RKO (cell line): ENCODE data around the gene POLA1.
A peak's percentile ranks its signal among the peaks of the same experiment; 100 is the strongest.
"Not testable (repeated sequence)": the region's sequence is repeated elsewhere in the genome, so short reads cannot be mapped to it uniquely, and the experiment has no call there.

Experiments used
- DNase-seq: peaks from one replicate; pipeline ENCODE4 v3.0.0-alpha.2; 2016; ENCODE audit warnings: low spot score

The POLA1 gene

DNA sequence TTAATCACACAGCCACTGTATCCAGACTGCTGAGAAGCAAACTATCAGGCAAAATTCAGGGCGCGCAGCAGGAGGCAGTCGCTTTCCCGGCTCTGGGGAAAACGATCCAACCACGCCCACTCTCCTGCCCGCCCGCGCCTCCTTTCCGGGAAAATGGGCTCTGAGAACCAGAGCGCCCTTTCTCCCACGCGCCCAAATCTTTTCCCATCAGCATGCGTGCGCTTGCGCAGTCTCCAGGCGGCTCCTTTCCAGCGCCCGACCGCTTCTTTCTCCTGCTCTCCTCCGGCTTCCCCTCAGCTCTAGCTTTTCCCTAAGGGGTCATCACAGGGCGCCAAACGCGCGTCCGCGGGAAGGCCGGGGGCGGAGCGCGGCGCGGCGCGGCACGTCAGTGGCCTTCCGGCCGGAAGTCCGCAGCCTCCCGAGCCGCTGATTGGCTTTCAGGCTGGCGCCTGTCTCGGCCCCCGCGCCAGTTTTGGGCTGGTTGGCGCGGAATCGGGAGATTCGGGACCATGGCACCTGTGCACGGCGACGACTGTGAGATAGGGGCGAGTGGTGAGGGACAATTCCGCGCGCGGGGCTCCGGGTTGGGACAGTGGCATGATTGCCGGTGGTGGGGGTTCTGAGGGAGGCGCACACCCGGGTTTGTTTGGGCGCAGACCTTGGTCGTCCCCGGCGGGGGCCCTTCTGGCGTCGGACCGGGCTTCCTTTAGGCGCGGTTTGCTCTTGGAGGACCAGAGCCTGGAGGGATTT lies at the start of gene POLA1:
Gene POLA1, plus strand, starts transcription at position 466 of the 750 bp plus-strand sequence. Its CDS starts 44 bp downstream, at position 510.
- DNase-seq = peak; percentile 93

DNA sequence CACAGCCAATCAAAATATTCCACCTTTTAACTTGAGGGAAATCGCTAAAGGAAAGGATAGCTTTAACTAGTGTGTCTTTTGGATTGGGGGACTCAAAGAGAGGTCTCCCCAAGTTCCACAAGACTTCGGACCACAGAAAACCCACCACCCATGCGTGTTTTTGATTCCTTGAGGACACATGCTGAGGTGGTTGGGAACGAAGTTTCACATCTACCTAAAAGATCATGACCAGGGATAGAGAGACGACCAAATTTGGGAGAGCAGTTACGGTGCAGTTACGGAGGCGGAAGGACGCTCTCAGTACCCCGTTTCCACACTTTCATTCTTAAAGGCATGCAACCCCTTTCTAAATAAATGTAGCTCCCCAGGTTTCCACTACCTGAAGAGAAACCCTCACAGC lies 47.7 kb upstream of the POLA1 start:
- DNase-seq = no peak

DNA sequence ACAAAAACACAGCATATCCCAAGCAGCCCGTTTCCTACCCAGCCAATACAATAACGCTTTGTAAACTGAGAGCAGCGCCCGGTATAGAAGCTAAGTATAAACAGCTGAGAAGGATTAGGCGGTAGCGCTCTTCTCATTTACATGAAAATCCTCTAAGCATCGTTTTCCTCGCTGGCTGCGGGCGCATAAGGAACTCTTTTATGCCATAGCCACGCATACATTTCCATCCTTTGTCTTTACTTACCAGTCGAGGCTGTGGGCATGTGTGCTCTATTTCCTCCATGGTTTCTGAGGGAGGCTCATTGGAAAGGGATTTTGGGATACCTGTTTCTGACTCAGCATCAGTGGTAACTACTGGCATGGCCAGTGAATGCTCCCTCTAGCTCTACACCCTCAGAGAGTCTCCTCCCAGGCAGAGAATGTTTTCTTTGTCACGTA lies 47.0 kb upstream of the POLA1 start:
- no peak for DNase-seq

DNA sequence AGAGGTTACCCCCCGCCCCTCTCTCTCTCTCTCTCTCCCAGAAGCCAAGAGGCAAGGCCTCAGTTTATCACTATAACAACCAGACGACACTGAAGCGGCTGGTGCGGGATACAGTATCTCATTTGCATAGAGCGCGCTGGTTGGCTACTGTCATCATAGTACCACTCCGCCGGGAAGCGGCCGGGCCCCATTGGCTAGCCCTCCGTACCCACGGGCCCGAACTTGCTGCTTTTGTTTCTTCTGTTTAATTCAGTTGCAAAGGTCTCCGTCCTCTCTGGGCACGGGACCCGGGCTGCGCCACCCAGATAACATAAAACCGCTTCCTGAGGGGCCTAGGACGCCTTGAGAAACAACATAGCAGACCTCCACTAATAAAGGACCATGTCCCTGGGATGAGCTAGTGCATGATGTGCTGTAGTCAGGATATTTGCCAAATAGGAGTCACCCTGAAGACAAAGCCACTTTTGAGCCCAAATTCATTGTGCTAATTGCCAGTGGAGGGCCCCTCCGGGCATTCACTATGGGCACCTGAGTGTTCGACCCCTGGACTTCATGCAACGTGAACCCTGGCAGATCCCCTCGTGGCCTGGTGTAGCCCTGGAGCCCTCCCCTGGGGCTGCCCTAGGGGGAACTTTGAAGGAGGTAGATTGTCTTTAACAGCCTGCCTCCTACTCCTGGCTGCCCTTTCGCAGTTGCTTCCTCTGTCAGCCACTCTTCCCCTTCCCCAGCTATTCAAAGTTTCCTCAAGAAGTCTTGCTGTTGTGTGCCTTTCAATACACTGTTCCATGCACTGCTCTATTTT lies 46.3 kb upstream of the POLA1 start, which contains the start of gene PCYT1B:
Gene PCYT1B, minus strand, starts transcription at position 91 of the 802 bp plus-strand sequence. CDS start 242 bp downstream, outside the sequence.
- no peak for DNase-seq

DNA sequence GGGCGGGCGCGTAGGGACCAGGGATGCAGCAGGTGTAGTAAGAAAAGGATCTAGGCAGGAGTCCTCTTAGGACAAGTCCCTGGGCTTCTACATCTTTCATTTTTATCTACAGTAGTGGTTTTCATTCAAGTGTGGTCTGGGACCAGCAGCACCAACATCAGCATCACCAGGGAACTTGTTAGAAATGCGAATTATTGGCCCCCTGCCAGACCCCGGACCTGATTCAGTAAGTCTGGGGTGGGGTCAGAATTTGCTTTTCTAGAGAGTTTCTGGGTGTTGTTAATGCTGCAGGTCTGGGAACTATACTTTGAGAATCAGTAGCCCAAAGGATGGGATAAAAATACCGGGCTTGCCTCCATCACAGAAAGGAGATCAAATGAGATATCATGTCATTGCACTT lies 45.2 kb upstream of the POLA1 start:
- no peak for DNase-seq

DNA sequence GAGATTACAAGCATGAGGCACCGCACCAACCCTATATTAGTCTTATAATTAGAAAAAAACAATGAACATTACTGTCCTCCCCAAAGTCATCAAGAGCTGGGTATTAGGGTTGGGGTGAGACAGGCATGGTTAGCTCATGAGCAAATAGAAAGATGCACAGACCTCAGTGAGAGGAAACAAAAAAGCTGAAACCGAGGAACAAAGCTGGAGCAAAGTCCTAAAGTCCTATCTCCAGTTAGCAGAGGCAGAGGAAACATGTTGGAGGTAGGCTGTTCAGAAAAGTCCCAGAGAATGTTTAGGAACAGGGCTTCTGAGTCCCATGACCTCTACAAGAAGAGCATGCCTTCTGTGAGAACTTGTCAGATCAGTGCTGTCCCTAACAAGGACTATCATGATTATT lies 41.9 kb upstream of the POLA1 start:
- no peak for DNase-seq

DNA sequence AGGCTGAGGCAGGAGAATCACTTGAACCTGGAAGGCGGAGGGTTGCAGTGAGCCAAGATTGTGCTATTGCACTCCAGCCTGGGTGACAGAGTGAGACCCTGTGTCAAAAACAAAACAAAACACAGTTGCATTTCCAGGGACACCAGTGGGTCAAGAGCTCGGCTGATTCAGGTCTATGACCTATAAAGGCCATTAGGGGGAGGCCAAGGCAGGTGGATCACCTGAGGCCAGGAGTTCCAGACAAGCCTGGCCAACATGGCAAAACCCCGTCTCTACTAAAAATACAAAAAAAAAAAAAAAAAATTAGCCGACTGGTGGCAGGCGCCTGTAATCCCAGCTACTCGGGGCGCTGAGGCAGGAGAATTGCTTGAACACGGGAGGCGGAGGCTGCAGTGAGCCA lies 38.0 kb upstream of the POLA1 start:
- not testable (repeated sequence) for DNase-seq

DNA sequence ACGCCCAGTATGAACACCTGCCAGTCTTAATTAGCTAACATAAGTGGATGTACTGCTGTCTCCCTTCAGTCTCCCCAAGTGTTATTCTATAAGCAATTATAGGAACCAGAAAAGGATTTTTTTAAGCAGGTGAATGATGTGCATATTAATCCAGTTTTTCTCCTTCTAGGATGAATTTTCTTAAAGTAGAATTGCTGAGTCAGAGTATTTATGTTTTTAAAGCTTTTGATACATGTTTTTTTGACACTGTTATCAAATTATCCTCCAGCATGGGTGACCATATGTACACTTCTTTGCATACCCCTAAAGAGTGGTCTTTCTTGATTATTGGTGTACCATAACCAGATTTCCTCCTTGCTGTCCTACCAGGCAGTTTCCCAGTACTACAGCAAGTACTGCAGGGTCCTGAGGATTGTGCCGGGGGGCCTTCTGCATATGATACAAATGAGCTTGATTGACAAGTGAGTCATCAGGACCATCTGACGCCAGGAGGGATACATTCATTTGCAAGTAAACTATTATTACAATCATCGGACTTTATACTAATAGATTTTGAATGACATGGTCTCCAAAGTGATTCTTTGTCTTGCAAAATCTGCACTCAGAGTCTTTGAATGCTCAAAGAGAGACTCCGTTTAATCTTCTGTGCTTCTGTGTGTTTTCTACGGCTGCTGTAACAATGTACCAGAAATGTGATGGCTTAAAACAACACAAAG lies 35.9 kb upstream of the POLA1 start:
- DNase-seq = no peak

GRCh38 chrX:24658421-24658820 lies 35.3 kb upstream of the POLA1 start:
- no peak for DNase-seq

DNA sequence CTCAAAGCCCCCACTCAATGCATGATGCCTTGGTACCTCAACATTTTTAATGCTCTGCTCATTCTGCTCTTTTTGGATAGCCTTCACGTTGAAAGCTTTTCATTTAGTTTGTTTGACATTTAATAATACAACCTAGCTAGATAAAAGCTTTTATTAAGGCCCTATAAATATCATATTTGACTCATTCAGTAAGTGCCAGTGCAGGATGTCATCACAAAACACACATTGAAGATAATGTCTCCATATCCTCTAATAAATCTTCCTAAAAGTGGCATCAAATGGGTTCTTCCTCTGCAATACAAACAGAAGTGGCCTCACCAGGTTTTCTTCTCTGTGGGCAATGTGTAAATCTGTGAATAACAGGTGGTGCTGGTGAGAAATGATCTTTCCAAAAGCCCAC lies 34.6 kb upstream of the POLA1 start:
- DNase-seq = no peak

GRCh38 chrX:24659646-24660045 lies 34.1 kb upstream of the POLA1 start:
- no peak for DNase-seq

- no peak for DNase-seq
Observed at GRCh38 chrX:24661292-24661691, 32.4 kb upstream of the POLA1 start.

GRCh38 chrX:24662352-24662751 lies 31.4 kb upstream of the POLA1 start:
- DNase-seq = no peak

DNA sequence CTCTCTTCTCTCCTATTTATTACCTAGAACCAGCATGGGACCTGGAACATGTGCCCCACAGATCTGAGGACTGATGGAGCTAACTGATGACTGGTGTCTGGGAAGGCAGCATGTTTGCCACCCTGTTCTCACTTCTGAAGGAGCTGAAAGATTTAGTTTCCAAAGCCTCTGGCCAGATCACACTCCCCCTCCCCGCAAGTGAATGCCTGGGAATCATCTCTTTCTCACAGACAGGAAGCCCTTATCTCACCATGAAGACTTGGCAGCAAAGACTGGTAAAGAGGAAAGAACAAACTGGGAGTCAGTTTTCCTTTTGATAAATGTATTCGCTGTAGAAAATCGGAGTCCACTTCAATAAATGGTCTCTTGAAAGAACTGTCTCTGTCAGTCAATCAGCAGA lies 25.6 kb upstream of the POLA1 start:
- DNase-seq = no peak

GRCh38 chrX:24672701-24673190 lies 21.0 kb upstream of the POLA1 start:
- no peak for DNase-seq

- no peak for DNase-seq
Observed at GRCh38 chrX:24673424-24673823, 20.3 kb upstream of the POLA1 start.

GRCh38 chrX:24676403-24677024 lies 17.2 kb upstream of the POLA1 start:
- peak; percentile 25 for DNase-seq

DNA sequence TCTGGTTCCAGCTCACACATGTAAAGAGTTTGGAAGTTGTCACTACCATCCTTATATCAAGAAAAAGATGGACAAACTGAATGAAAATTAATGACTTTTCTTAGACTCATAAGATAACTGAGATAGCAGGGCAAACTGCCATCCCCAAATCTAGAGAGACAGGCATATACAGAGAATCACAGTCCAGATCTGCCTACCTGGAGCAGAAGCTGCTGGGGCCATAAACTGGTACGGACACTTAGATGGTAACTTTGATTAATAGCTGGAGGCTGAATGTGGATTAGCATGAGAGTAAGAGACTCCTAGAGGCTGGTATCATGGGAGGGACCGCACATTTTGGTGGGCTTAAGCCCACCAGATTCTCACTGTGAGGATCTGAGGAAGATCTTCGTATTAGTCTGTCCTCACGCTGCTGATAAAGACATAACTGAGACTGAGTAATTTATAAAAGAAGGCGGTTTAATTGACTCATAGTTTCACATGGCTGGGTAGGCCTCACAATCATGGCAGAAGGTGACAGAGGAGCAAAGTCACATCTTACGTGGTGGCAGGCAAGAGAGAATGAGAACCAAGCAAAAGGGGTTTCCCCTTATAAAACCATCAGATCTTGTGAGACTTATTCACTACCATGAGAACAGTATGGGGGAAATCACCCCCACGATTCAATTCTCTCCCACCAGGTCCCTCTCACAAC lies 10.8 kb upstream of the POLA1 start:
- no peak for DNase-seq

GRCh38 chrX:24684048-24684447 lies 9.7 kb upstream of the POLA1 start:
- no peak for DNase-seq

DNA sequence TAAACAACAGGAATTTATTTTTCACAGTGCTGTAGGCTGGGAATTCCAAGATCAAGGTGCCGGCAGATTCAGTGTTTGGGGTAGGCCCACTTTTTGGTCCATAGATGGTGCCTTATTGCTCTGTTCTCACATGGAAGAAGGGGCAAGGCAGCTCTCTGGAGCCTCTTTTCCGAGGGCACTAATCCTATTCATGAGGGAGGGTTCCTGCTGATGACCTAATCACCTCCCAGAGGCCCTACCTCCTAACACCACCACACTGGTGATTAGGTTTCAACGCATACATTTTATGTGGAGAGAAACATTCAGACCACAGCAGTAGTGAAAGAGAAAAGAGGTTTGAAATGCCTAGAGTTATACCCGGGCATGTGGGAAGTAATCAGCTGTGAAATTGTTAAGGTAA lies 1.4 kb upstream of the POLA1 start:
- no peak for DNase-seq

DNA sequence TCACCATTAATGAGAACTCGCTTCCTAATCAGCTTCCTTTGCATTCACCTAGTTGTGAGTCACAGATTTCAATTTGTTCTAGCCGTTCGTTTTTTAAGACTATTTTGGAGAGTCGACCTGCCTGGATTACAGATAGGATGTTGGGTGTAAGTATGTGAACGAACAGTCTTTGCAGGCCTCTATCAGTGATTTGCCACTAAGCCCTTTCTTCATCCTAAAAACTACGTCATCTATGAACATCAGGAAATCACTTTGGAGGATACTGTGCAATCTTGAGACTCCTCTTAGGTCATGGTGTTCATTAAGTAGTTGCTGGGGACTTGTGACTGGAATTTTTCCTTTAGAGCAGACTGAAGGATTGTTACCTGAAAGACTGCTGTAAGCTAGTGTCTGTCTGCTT lies 1.1 kb downstream of the POLA1 start:
- DNase-seq = peak; percentile 40
